Right lobe of liver (tissue), 6 donors: Measurements from ENCODE around the gene TJP1. TPM values are rescaled to one million over a fixed set of nuclear protein-coding genes. Genes with fewer than 3 reads are reported as not detected.
"Not testable (repeated sequence)": the region's sequence is repeated elsewhere in the genome, so short reads cannot be mapped to it uniquely, and the experiment has no call there.

Experiments
- ATAC-seq, 4 donors: fragments of 200-7000 bp; cut with Tn5 transposase; one replicate each; pipeline ENCODE4 v1.9.1; 2020; ENCODE audit warnings: mild to moderate bottlenecking in 4 of 4, moderate library complexity in 4 of 4
- DNase-seq, 3 donors: peaks; one replicate each; pipeline ENCODE4 v3.0.0-alpha.2; 2020
- H3K27ac ChIP-seq, 3 donors: fragments of 200-600 bp; one replicate each; pipeline ENCODE4 v1.8.0; 2022
- H3K27me3 ChIP-seq, 2 donors: fragments of 200-600 bp; one replicate each; pipeline ENCODE4 v1.8.0; 2022
- H3K36me3 ChIP-seq, 4 donors: fragments of 200-600 bp; sonication (generic) in 1 of 4; one replicate each; pipeline versions ENCODE4 v1.5.1 to v1.8.0; 2017 to 2022; ENCODE audit warnings: control low read depth in 1 of 4
- H3K4me1 ChIP-seq, 4 donors: fragments of 200-600 bp; sonication (generic) in 1 of 4; one replicate each; pipeline versions ENCODE4 v1.5.1 to v1.8.0; 2017 to 2022; ENCODE audit warnings: control low read depth in 1 of 4
- H3K4me3 ChIP-seq, 3 donors: fragments of 200-600 bp; one replicate each; pipeline ENCODE4 v1.8.0; 2022
- H3K9me3 ChIP-seq, 4 donors: fragments of 200-600 bp; sonication (generic) in 1 of 4; one replicate each; pipeline versions ENCODE4 v1.5.1 to v1.8.0; 2017 to 2022; ENCODE audit warnings: control low read depth in 1 of 4
- CTCF ChIP-seq, 4 donors: fragments of 200-600 bp in 3 of 4; fragments of 450-650 bp in 1 of 4; IDR thresholded peaks; one replicate each; pipeline versions ENCODE4 v1.5.1 to v1.8.0; 2016 to 2022; ENCODE audit warnings: antibody characterized with exemption in 4 of 4, mild to moderate bottlenecking in 2 of 4
- POLR2A ChIP-seq: fragments of 450-650 bp; IDR thresholded peaks from one replicate; pipeline ENCODE4 v1.6.1; 2017; ENCODE audit warnings: antibody characterized with exemption, mild to moderate bottlenecking
- whole genome bisulfite sequencing: methylation state at CpG from one replicate; pipeline ENCODE4 v1.1.6; 2018; ENCODE audit warnings: low coverage, low lambda C conversion rate; ENCODE audit not compliant: insufficient coverage; ENCODE audit errors: missing lambda C conversion rate; 5-methylcytosine and 5-hydroxymethylcytosine counted together
- intact Hi-C, 2 donors: fragments of 100-400 bp; cut with DNase I; formaldehyde crosslinking; loops; one replicate each; pipeline versions ENCODE4 v1.11.2 to v1.14.1; 2022
- total RNA-seq, 6 experiments: library from RNA; depleted of rRNA in 2 of 6; stranded (reverse); fragments of >200 nt in 2 of 6; fragmentation: NEBNext Ultra II Directional in 3 of 6; extraction: Animal tissue kit (Norgen Biotek cat#: 25700) in 3 of 6; gene quantifications; one replicate each; pipeline versions ENCODE4 v1.1.0 to v1.2.4, GENCODE V29; 2016 to 2023
- donor health status: DM: no; HTN: yes; CAD: no.
- donor health status: DM: no; HTN: no; CAD: no.
- donor health status: DM: no; HTN: no; CAD: no.
- donor health status: DM: no; HTN: yes; CAD: no.
- donor health status: DM: no; HTN: yes; CAD: no.

TJP1 gene
- total RNA-seq, 6 experiments from 2014 or later = 22.5 to 57.3 (median 35.9) TPM

- no peaks in the 10 kb centered on the region for H3K36me3 ChIP-seq
- H3K9me3 ChIP-seq = no peaks in the 10 kb centered on the region
- 12% methylated on average over 4 of the region's 4 CpGs for WGBS
- peak overlapping the region; percentile 74 to 92 (median 78) for H3K4me3 ChIP-seq
- H3K4me1 ChIP-seq = peaks cover 0 to 25% (median 11%) of the 10 kb centered on the region in 4 donors
- DNase-seq (no peak), ATAC-seq (no peak)
- TF ChIP-seq CTCF (IDR thresholded peaks at IDR 0.05) (no peak), POLR2A (no peak)
- intact Hi-C loops = no loop called here
- H3K27ac ChIP-seq = peak overlapping the region in 1 of 3 donors; percentile 86
- no peaks in the 10 kb centered on the region for H3K27me3 ChIP-seq
These were observed 2.3 kb downstream of the TJP1 start for GRCh38 chr15:29819979-29820378.

DNA sequence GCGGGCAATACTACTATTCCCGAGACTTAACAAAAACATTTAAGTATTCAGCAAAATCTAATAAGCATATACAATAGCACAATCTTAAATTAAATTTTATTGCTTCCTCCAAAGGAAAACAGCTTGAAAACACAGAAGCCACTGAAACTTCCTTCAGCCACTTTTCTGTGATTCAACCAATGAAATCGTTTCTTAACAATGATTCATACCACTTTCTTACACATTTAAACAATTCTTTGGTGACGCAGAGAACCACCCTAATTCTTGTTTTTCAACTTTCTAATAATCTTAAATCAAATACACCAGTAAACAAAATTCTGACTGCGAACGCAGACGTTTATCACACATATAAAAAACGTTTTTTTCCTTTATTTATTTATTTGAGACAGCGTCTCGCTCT is 4.1 kb downstream of the TJP1 start:
- no peaks in the 10 kb centered on the region for H3K36me3 ChIP-seq
- H3K27me3 ChIP-seq = no peaks in the 10 kb centered on the region
- ATAC-seq = no peak
- H3K4me3 ChIP-seq = no peak overlapping the region
- WGBS = 80% methylated on average over 10 of the region's 10 CpGs
- no peaks in the 10 kb centered on the region for H3K9me3 ChIP-seq
- no peak for DNase-seq
- intact Hi-C loops = no loop called here
- H3K4me1 ChIP-seq = peaks cover 0 to 27% (median 12%) of the 10 kb centered on the region in 4 donors
- TF ChIP-seq CTCF (IDR thresholded peaks at IDR 0.05) (no peak), POLR2A (no peak)
- H3K27ac ChIP-seq = no peak overlapping the region

DNA sequence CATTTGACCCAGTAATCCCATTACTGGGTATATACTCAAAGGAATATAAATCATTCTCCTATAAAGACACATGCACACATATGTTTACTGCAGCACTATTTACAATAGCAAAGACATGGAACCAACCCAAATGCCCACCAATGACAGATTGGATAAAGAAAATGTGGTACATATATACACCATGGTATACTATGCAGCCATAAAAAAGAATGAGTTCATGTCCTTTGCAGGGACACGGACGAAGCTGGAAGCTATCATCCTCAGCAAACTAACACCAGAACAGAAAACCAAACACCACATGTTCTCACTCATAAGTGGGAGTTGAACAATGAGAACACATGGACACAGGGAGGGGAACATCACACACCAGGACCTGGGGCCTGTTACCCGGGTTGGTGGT is 4.8 kb downstream of the TJP1 start:
- ATAC-seq, H3K36me3 ChIP-seq, H3K27ac ChIP-seq, intact Hi-C loops, DNase-seq, H3K27me3 ChIP-seq, H3K4me3 ChIP-seq, H3K9me3 ChIP-seq: not testable (repeated sequence)
- WGBS = 95% methylated on average over 3 of the region's 3 CpGs
- H3K4me1 ChIP-seq = peaks cover 0 to 34% (median 12%) of the 10 kb centered on the region in 4 donors

- H3K9me3 ChIP-seq = no peaks in the 10 kb centered on the region
- peaks cover 0 to 31% (median 14%) of the 10 kb centered on the region in 4 donors for H3K4me1 ChIP-seq
- H3K36me3 ChIP-seq = no peaks in the 10 kb centered on the region
- DNase-seq = no peak
- WGBS = 20% methylated on average over 3 of the region's 3 CpGs
- H3K27me3 ChIP-seq = no peaks in the 10 kb centered on the region
- ATAC-seq = peak; percentile 65 to 84 (median 82)
- H3K27ac ChIP-seq = no peak overlapping the region
- no peak for TF ChIP-seq POLR2A
- TF ChIP-seq CTCF (IDR thresholded peaks at IDR 0.05) = no peak
- intact Hi-C loops = no loop called here
- H3K4me3 ChIP-seq = no peak overlapping the region
These were observed 7.1 kb downstream of the TJP1 start for GRCh38 chr15:29815000-29815710.

DNA sequence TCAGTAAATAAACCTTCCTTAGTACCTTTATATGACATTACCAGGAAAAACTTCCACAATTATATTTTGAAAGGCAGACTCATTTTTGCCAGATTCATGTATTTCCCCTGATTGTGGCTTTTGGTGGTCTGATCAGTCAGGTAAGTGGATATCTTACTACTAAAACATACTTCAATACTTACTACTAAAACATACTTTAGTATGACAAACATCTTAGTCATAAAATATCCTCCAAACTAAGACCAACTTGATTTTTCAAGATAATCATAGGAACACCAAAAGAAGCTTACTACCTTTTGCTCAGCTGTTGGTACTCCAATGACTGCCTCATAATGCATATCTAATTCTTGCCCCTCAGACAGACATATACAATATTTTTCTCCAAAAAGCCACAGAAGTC is 9.3 kb downstream of the TJP1 start:
- Histone ChIP-seq H3K4me3 (no peak overlapping the region), H3K27me3 (no peaks in the 10 kb centered on the region), H3K9me3 (no peaks in the 10 kb centered on the region), H3K4me1 (peaks cover 0 to 26% (median 12%) of the 10 kb centered on the region in 4 donors), H3K27ac (no peak overlapping the region), H3K36me3 (no peaks in the 10 kb centered on the region)
- ATAC-seq (no peak), DNase-seq (no peak)
- intact Hi-C loops = no loop called here
- TF ChIP-seq CTCF (IDR thresholded peaks at IDR 0.05) (no peak), POLR2A (no peak)
